IPS-11a (cell line): Measurements from ENCODE around the gene GUCY2F.

Experiments used
- H3K4me3 ChIP-seq: one replicate; pipeline ENCODE4 v1.5.1; 2013; ENCODE audit warnings: low read depth, low read length, control low read depth

The GUCY2F gene

GRCh38 chrX:109398061-109398460 is 83.8 kb downstream of the GUCY2F start:
- H3K4me3 ChIP-seq = no peak overlapping the region

GRCh38 chrX:109393859-109394258 is 88.0 kb downstream of the GUCY2F start:
- no peak overlapping the region for H3K4me3 ChIP-seq

GRCh38 chrX:109392895-109393294 is 89.0 kb downstream of the GUCY2F start:
- H3K4me3 ChIP-seq = no peak overlapping the region

GRCh38 chrX:109390556-109390955 is 91.3 kb downstream of the GUCY2F start:
- H3K4me3 ChIP-seq = no peak overlapping the region

- no peak overlapping the region for H3K4me3 ChIP-seq
Observed at GRCh38 chrX:109389917-109390316, 92.0 kb downstream of the GUCY2F start.

GRCh38 chrX:109384699-109385098 is 97.2 kb downstream of the GUCY2F start:
- H3K4me3 ChIP-seq = no peak overlapping the region

GRCh38 chrX:109382332-109382731 is 99.6 kb downstream of the GUCY2F start:
- no peak overlapping the region for H3K4me3 ChIP-seq

GRCh38 chrX:109378281-109378680 is 103.6 kb downstream of the GUCY2F start:
- H3K4me3 ChIP-seq = no peak overlapping the region

GRCh38 chrX:109374262-109374960 is 107.5 kb downstream of the GUCY2F start:
- H3K4me3 ChIP-seq = no peak overlapping the region

- H3K4me3 ChIP-seq = no peak overlapping the region
Observed at GRCh38 chrX:109373468-109373867, 108.4 kb downstream of the GUCY2F start.

GRCh38 chrX:109372716-109373115 is 109.2 kb downstream of the GUCY2F start:
- no peak overlapping the region for H3K4me3 ChIP-seq

GRCh38 chrX:109372291-109372690 is 109.6 kb downstream of the GUCY2F start:
- H3K4me3 ChIP-seq = no peak overlapping the region

GRCh38 chrX:109362101-109362500 is 119.8 kb downstream of the GUCY2F start:
- H3K4me3 ChIP-seq = no peak overlapping the region

- no peak overlapping the region for H3K4me3 ChIP-seq
Observed at GRCh38 chrX:109360301-109360700, 121.6 kb downstream of the GUCY2F start.

- H3K4me3 ChIP-seq = no peak overlapping the region
Observed at GRCh38 chrX:109357706-109358105, 124.2 kb downstream of the GUCY2F start.

- H3K4me3 ChIP-seq = no peak overlapping the region
Observed at GRCh38 chrX:109356684-109357083, 125.2 kb downstream of the GUCY2F start.

GRCh38 chrX:109352066-109352588 is 129.8 kb downstream of the GUCY2F start:
- no peak overlapping the region for H3K4me3 ChIP-seq

- H3K4me3 ChIP-seq = no peak overlapping the region
Observed at GRCh38 chrX:109351557-109351956, 130.3 kb downstream of the GUCY2F start.

- no peak overlapping the region for H3K4me3 ChIP-seq
Observed at GRCh38 chrX:109350551-109350950, 131.3 kb downstream of the GUCY2F start.

GRCh38 chrX:109350051-109350450 is 131.8 kb downstream of the GUCY2F start:
- no peak overlapping the region for H3K4me3 ChIP-seq

- H3K4me3 ChIP-seq = no peak overlapping the region
Observed at GRCh38 chrX:109347632-109348031, 134.3 kb downstream of the GUCY2F start.

- no peak overlapping the region for H3K4me3 ChIP-seq
Observed at GRCh38 chrX:109346491-109346890, 135.4 kb downstream of the GUCY2F start.

GRCh38 chrX:109345856-109346255 is 136.0 kb downstream of the GUCY2F start:
- no peak overlapping the region for H3K4me3 ChIP-seq
